Measurements from ENCODE around the gene PRF1.
"Not testable (repeated sequence)": the region's sequence is repeated elsewhere in the genome, so short reads cannot be mapped to it uniquely, and the experiment has no call there.

PRF1 gene

GRCh38 chr10:70616761-70617160 is 14.2 kb upstream of the PRF1 start:
- DNase-seq = no peak

GRCh38 chr10:70615784-70616522 is 13.4 kb upstream of the PRF1 start:
- DNase-seq = no peak

- no peak for DNase-seq
Observed at GRCh38 chr10:70615211-70615610, 12.7 kb upstream of the PRF1 start.

GRCh38 chr10:70614364-70614763 is 11.8 kb upstream of the PRF1 start:
- not testable (repeated sequence) for DNase-seq

- DNase-seq = no peak
Observed at GRCh38 chr10:70613941-70614340, 11.4 kb upstream of the PRF1 start.

GRCh38 chr10:70607936-70608335 is 5.4 kb upstream of the PRF1 start:
- DNase-seq = no peak

GRCh38 chr10:70605161-70605560 is 2.6 kb upstream of the PRF1 start:
- DNase-seq = no peak

GRCh38 chr10:70604106-70604505 is 1.6 kb upstream of the PRF1 start:
- no peak for DNase-seq

- DNase-seq = no peak
Observed at GRCh38 chr10:70603449-70603801, 884 bp upstream of the PRF1 start.

GRCh38 chr10:70601746-70602145 is 795 bp downstream of the PRF1 start:
- no peak for DNase-seq

GRCh38 chr10:70600512-70601395 is 1.8 kb downstream of the PRF1 start:
- no peak for DNase-seq

GRCh38 chr10:70599791-70600190 is 2.8 kb downstream of the PRF1 start:
- no peak for DNase-seq

GRCh38 chr10:70599319-70599718 is 3.2 kb downstream of the PRF1 start:
- no peak for DNase-seq

GRCh38 chr10:70598857-70599295 is 3.7 kb downstream of the PRF1 start:
- no peak for DNase-seq

- DNase-seq = no peak
Observed at GRCh38 chr10:70597856-70598815, 4.4 kb downstream of the PRF1 start.

- peak; percentile 22 for DNase-seq
Observed at GRCh38 chr10:70596860-70597809, 5.4 kb downstream of the PRF1 start.

- no peak for DNase-seq
Observed at GRCh38 chr10:70596110-70596798, 6.3 kb downstream of the PRF1 start.

- no peak for DNase-seq
Observed at GRCh38 chr10:70595566-70596016, 7.0 kb downstream of the PRF1 start.

- DNase-seq = no peak
Observed at GRCh38 chr10:70594161-70594560, 8.4 kb downstream of the PRF1 start.

- no peak for DNase-seq
Observed at GRCh38 chr10:70593513-70593890, 9.0 kb downstream of the PRF1 start.
